ENCODE data around the gene TFDP1.

- TF ChIP-seq POLR2AphosphoS5 (IDR thresholded peaks at IDR 0.05; ENCODE audit: insufficient read depth in 1 of 2, low read depth in 1 of 2) (no peak), CTCF (IDR thresholded peaks at IDR 0.05) (no peak)
Observed at GRCh38 chr13:113669231-113669754, 84.7 kb downstream of the TFDP1 start.

All from vagina (tissue), 2 donors.